WTC11 (cell line): Measurements from ENCODE around the gene NFAT5. TPM values are rescaled to one million over a fixed set of nuclear protein-coding genes. Genes with fewer than 3 reads are reported as not detected.
A peak's percentile ranks its signal among the peaks of the same experiment; 100 is the strongest.

Source experiments
- AFF4 ChIP-seq: sonication (generic); formaldehyde crosslinking; IDR thresholded peaks from 2 replicates; pipeline ENCODE4 v1.8.1; 2023; ENCODE audit warnings: mild to moderate bottlenecking, missing genetic modification reagents, borderline replicate concordance
- ATF1 ChIP-seq: sonication (generic); formaldehyde crosslinking; IDR thresholded peaks from 2 replicates; pipeline ENCODE4 v1.8.1; 2023; ENCODE audit warnings: mild to moderate bottlenecking, moderate library complexity, missing genetic modification reagents
- CREB1 ChIP-seq: sonication (generic); formaldehyde crosslinking; IDR thresholded peaks from 2 replicates; pipeline ENCODE4 v1.8.0; 2023; ENCODE audit warnings: mild to moderate bottlenecking, missing genetic modification reagents
- CREM ChIP-seq: sonication (generic); formaldehyde crosslinking; IDR thresholded peaks from 2 replicates; pipeline ENCODE4 v1.8.1; 2022; ENCODE audit warnings: mild to moderate bottlenecking, missing genetic modification reagents, moderate library complexity
- CTCF ChIP-seq: fragments of 200-600 bp; IDR thresholded peaks from 2 replicates; pipeline ENCODE4 v1.8.0; 2022; ENCODE audit warnings: antibody characterized with exemption
- E2F4 ChIP-seq: sonication (generic); formaldehyde crosslinking; IDR thresholded peaks from 2 replicates; pipeline ENCODE4 v1.8.1; 2022; ENCODE audit warnings: low read depth, mild to moderate bottlenecking, moderate library complexity, missing genetic modification reagents, borderline replicate concordance
- E2F5 ChIP-seq: sonication (generic); formaldehyde crosslinking; IDR thresholded peaks from 2 replicates; pipeline ENCODE4 v1.8.1; 2022; ENCODE audit warnings: mild to moderate bottlenecking, moderate library complexity, missing genetic modification reagents
- FOXJ3 ChIP-seq: sonication (generic); formaldehyde crosslinking; IDR thresholded peaks from 2 replicates; pipeline ENCODE4 v1.9.0; 2021; ENCODE audit warnings: missing genetic modification reagents, mild to moderate bottlenecking, borderline replicate concordance
- FOXK1 ChIP-seq: sonication (generic); formaldehyde crosslinking; IDR thresholded peaks from 2 replicates; pipeline ENCODE4 v1.8.0; 2022; ENCODE audit warnings: mild to moderate bottlenecking, moderate library complexity, missing genetic modification reagents
- MAX ChIP-seq: sonication (generic); formaldehyde crosslinking; IDR thresholded peaks from 2 replicates; pipeline ENCODE4 v1.8.0; 2022; ENCODE audit warnings: mild to moderate bottlenecking, missing genetic modification reagents
- NFATC4 ChIP-seq: fragments of 250-450 bp; sonication (Bioruptor Pico); IDR thresholded peaks from 2 replicates; pipeline ENCODE4 v1.9.0; 2021; ENCODE audit warnings: mild to moderate bottlenecking
- NFYB ChIP-seq: sonication (generic); formaldehyde crosslinking; conservative IDR thresholded peaks from 2 replicates; pipeline ENCODE4 v1.8.0; 2022; ENCODE audit warnings: low read depth, missing genetic modification reagents
- NR1H2 ChIP-seq: sonication (generic); formaldehyde crosslinking; IDR thresholded peaks from 2 replicates; pipeline ENCODE4 v1.9.0; 2021; ENCODE audit warnings: mild to moderate bottlenecking, moderate library complexity, missing genetic modification reagents
- OVOL2 ChIP-seq: fragments of 250-450 bp; sonication (Bioruptor Pico); IDR thresholded peaks from 2 replicates; pipeline ENCODE4 v1.9.0; 2021; ENCODE audit warnings: mild to moderate bottlenecking, borderline replicate concordance
- RELA ChIP-seq: sonication (generic); formaldehyde crosslinking; IDR thresholded peaks from 2 replicates; pipeline ENCODE4 v1.8.1; 2022; ENCODE audit warnings: missing genetic modification reagents, mild to moderate bottlenecking, borderline replicate concordance
- SMAD4 ChIP-seq: sonication (generic); formaldehyde crosslinking; IDR thresholded peaks from 2 replicates; pipeline ENCODE4 v1.8.0; 2022; ENCODE audit warnings: mild to moderate bottlenecking, missing genetic modification reagents
- ZBTB43 ChIP-seq: sonication (generic); formaldehyde crosslinking; IDR thresholded peaks from 2 replicates; pipeline ENCODE4 v1.8.1; 2023; ENCODE audit warnings: mild to moderate bottlenecking, missing genetic modification reagents
- ZNF121 ChIP-seq: sonication (generic); formaldehyde crosslinking; IDR thresholded peaks from 2 replicates; pipeline ENCODE4 v1.8.0; 2023; ENCODE audit warnings: missing genetic modification reagents
- ZNF317 ChIP-seq: sonication (generic); formaldehyde crosslinking; IDR thresholded peaks from 2 replicates; pipeline ENCODE4 v1.8.1; 2023; ENCODE audit warnings: low read depth, mild to moderate bottlenecking, moderate library complexity, missing genetic modification reagents, borderline replicate concordance
- ZNF396 ChIP-seq: fragments of 250-450 bp; sonication (Bioruptor Pico); IDR thresholded peaks from 2 replicates; pipeline ENCODE4 v1.8.0; 2021; ENCODE audit warnings: mild to moderate bottlenecking, moderate library complexity, borderline replicate concordance
- ZNF423 ChIP-seq: fragments of 250-450 bp; sonication (Bioruptor Pico); IDR thresholded peaks from 2 replicates; pipeline ENCODE4 v2.1.2; 2022; ENCODE audit warnings: mild to moderate bottlenecking, moderate library complexity
- ZNF425 ChIP-seq: fragments of 250-450 bp; sonication (Bioruptor Pico); conservative IDR thresholded peaks from 2 replicates; pipeline ENCODE4 v1.9.0; 2021; ENCODE audit warnings: mild to moderate bottlenecking
- ZNF512 ChIP-seq: sonication (generic); formaldehyde crosslinking; IDR thresholded peaks from 2 replicates; pipeline ENCODE4 v1.8.1; 2022; ENCODE audit warnings: missing genetic modification reagents, borderline replicate concordance
- ZNF671 ChIP-seq: fragments of 250-450 bp; sonication (Bioruptor Pico); IDR thresholded peaks from 2 replicates; pipeline ENCODE4 v1.8.0; 2021; ENCODE audit warnings: mild to moderate bottlenecking
- ZSCAN18 ChIP-seq: fragments of 250-450 bp; sonication (Bioruptor Pico); IDR thresholded peaks from 2 replicates; pipeline ENCODE4 v2.1.2; 2022; ENCODE audit warnings: mild to moderate bottlenecking, moderate library complexity
- total RNA-seq: library from RNA; stranded (reverse); gene quantifications from 3 replicates; pipeline ENCODE4 v1.2.3, GENCODE V29; 2021

Gene NFAT5
- total RNA-seq, 1 experiment from 2014 or later, result 23.2 TPM

GRCh38 chr16:69565671-69566239 is at the start of gene NFAT5 (continued):
- no peak for TF ChIP-seq AFF4 (CRISPR knock-in tag)
- no peak for TF ChIP-seq ZNF671
- TF ChIP-seq CTCF, result no peak
- no peak for TF ChIP-seq ZBTB43 (CRISPR knock-in tag)
- no peak for TF ChIP-seq FOXJ3 (CRISPR knock-in tag)
- TF ChIP-seq SMAD4 (CRISPR knock-in tag), result no peak
- TF ChIP-seq ATF1 (CRISPR knock-in tag), result no peak
- peak; percentile 95 for TF ChIP-seq FOXK1 (CRISPR knock-in tag)
- TF ChIP-seq ZNF396 (CRISPR knock-in tag), result no peak
- TF ChIP-seq RELA, result 0 out of 2 replicates have a peak, but pooled peaks have one; percentile 42
- TF ChIP-seq NR1H2 (CRISPR knock-in tag), result no peak
- TF ChIP-seq NFATC4 (CRISPR knock-in tag), result no peak
- TF ChIP-seq OVOL2 (CRISPR knock-in tag), result no peak
- TF ChIP-seq E2F5 (CRISPR knock-in tag), result peak; percentile 86; the same call in 1 of the 2 replicates
- no peak for TF ChIP-seq CREM
- peak; percentile 48; the same call in 1 of the 2 replicates for TF ChIP-seq ZNF423
- no peak for TF ChIP-seq ZNF317 (CRISPR knock-in tag)
- no peak for TF ChIP-seq ZNF121 (CRISPR knock-in tag)
- no peak for TF ChIP-seq ZSCAN18
- no peak for TF ChIP-seq NFYB
- TF ChIP-seq CREB1 (CRISPR knock-in tag), result no peak
- TF ChIP-seq E2F4 (CRISPR knock-in tag), result no peak
- no peak for TF ChIP-seq ZNF425 (CRISPR knock-in tag)
- peak; percentile 71 for TF ChIP-seq MAX (CRISPR knock-in tag)
- no peak for TF ChIP-seq ZNF512 (CRISPR knock-in tag)
